OCI-LY7 (cell line): ENCODE data around the gene LDLRAD4. TPM values are rescaled to one million over a fixed set of nuclear protein-coding genes. Genes with fewer than 3 reads are reported as not detected.

Source experiments
- BruUV-seq: library from RNA; stranded (reverse); fragments of 400-500 nt; replicated peaks from 2 replicates; lab custom pipeline; 2021; lab: Mats Ljungman, UMichigan
- CTCF ChIA-PET: fragments of 300-600 bp; sonication (Branson Sonifier 250); formaldehyde crosslinking; loops from one replicate; lab custom pipeline; 2022; ENCODE audit warnings: antibody characterized with exemption; ENCODE audit not compliant: unreplicated experiment; lab: Charles Lee
- POLR2A ChIA-PET: fragments of 300-600 bp; sonication (Branson Sonifier 250); formaldehyde crosslinking; loops from one replicate; lab custom pipeline; 2022; ENCODE audit warnings: antibody characterized with exemption; lab: Charles Lee
- DNase-seq: peaks from one replicate; pipeline ENCODE4 v3.0.0-alpha.2; 2015; ENCODE audit warnings: low spot score
- H2AFZ ChIP-seq: fragments of 200-600 bp; sonication (generic), shearing (Covaris generic); 2 replicates; pipeline ENCODE4 v1.6.1; 2014; ENCODE audit warnings: mild to moderate bottlenecking, antibody characterized with exemption, low read length, moderate library complexity
- H3K27ac ChIP-seq: fragments of 200-600 bp; sonication (generic); 2 replicates; pipeline ENCODE4 v1.5.1; 2014; ENCODE audit warnings: mixed run types, low read depth, mild to moderate bottlenecking, moderate library complexity, low read length, inconsistent platforms; ENCODE audit not compliant: poor library complexity, severe bottlenecking
- H3K36me3 ChIP-seq: fragments of 200-600 bp; sonication (generic); 2 replicates; pipeline ENCODE4 v1.6.1; 2014; ENCODE audit warnings: mild to moderate bottlenecking, antibody characterized with exemption, low read length, moderate library complexity, mixed read lengths; ENCODE audit not compliant: insufficient read depth
- H3K4me1 ChIP-seq: fragments of 200-600 bp; sonication (generic); 2 replicates; pipeline ENCODE4 v1.5.1; 2014; ENCODE audit warnings: mild to moderate bottlenecking, low read length; ENCODE audit not compliant: insufficient read depth, poor library complexity, severe bottlenecking
- H3K4me2 ChIP-seq: fragments of 200-600 bp; sonication (generic); 2 replicates; pipeline ENCODE4 v1.6.1; 2014; ENCODE audit warnings: mild to moderate bottlenecking, low read length
- H3K4me3 ChIP-seq: fragments of 200-600 bp; sonication (generic); 2 replicates; pipeline ENCODE4 v1.5.1; 2014; ENCODE audit warnings: mild to moderate bottlenecking, low read depth, low read length; ENCODE audit not compliant: poor library complexity, severe bottlenecking
- H3K79me2 ChIP-seq: fragments of 200-600 bp; sonication (generic); 2 replicates; pipeline ENCODE4 v1.6.1; 2016; ENCODE audit warnings: low read depth, mild to moderate bottlenecking, low read length, moderate library complexity, mixed read lengths; ENCODE audit not compliant: insufficient read depth
- H3K9me2 ChIP-seq: fragments of 200-600 bp; sonication (generic); 2 replicates; pipeline ENCODE4 v1.6.1; 2016; ENCODE audit warnings: mild to moderate bottlenecking, low read length, mixed read lengths; ENCODE audit not compliant: insufficient read depth
- H3K9me3 ChIP-seq: fragments of 200-600 bp; sonication (generic); 2 replicates; pipeline ENCODE4 v1.6.1; 2014; ENCODE audit warnings: mild to moderate bottlenecking, mixed run types, low read length, mixed read lengths
- H4K20me1 ChIP-seq: fragments of 200-600 bp; sonication (generic); 2 replicates; pipeline ENCODE4 v1.6.1; 2014; ENCODE audit warnings: mild to moderate bottlenecking, antibody characterized with exemption, low read length, moderate library complexity, mixed read lengths; ENCODE audit not compliant: insufficient read depth
- EZH2phosphoT487 ChIP-seq: fragments of 200-600 bp; sonication (generic); IDR thresholded peaks from 2 replicates; pipeline ENCODE4 v1.6.1; 2018; ENCODE audit warnings: low read depth, borderline replicate concordance, mild to moderate bottlenecking, mixed run types, antibody characterized with exemption, low read length, moderate library complexity, mixed read lengths
- intact Hi-C: fragments of 100-400 bp; cut with micrococcal nuclease; formaldehyde crosslinking; loops from one replicate; pipeline ENCODE4 v1.10.0; 2022; ENCODE audit not compliant: unreplicated experiment
- total RNA-seq, 2 experiments: library from RNA; depleted of rRNA in 1 of 2; stranded (reverse); fragments of >200 nt in 1 of 2; shearing (Covaris generic) in 1 of 2; gene quantifications; 2 replicates each; pipeline ENCODE4 v1.2.3, GENCODE V29; 2014 to 2022
- TF ChIP-seq, protein P1 (sequence below): fragments of 200-600 bp; sonication (generic); conservative IDR thresholded peaks from 2 replicates; pipeline ENCODE4 v1.5.1; 2014; ENCODE audit warnings: mild to moderate bottlenecking, antibody characterized with exemption, low read length, moderate library complexity, mixed read lengths

The LDLRAD4 gene
- total RNA-seq, 2 experiments from 2014 or later: 26.2 to 43.8 TPM

DNA sequence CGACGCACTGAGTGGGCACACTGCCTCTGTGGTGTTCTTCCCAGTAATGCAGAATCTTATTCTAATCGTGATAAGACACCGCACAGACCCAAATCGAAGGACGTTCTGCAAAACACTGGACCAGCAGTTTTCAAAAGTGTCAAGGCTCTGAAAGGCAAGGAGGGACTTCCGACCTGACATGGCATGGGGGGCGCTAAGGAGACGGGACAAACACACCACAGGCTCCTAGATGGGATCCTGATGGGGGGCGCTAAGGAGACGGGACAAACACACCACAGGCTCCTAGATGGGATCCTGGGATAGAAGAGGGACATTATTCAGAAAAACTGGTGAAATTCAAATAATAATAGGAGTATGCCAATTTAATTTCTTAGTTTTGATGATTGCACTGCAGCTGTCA lies 191.4 kb downstream of the LDLRAD4 start:
- no peak for TF ChIP-seq EZH2phosphoT487
- TF ChIP-seq, protein P1, sequence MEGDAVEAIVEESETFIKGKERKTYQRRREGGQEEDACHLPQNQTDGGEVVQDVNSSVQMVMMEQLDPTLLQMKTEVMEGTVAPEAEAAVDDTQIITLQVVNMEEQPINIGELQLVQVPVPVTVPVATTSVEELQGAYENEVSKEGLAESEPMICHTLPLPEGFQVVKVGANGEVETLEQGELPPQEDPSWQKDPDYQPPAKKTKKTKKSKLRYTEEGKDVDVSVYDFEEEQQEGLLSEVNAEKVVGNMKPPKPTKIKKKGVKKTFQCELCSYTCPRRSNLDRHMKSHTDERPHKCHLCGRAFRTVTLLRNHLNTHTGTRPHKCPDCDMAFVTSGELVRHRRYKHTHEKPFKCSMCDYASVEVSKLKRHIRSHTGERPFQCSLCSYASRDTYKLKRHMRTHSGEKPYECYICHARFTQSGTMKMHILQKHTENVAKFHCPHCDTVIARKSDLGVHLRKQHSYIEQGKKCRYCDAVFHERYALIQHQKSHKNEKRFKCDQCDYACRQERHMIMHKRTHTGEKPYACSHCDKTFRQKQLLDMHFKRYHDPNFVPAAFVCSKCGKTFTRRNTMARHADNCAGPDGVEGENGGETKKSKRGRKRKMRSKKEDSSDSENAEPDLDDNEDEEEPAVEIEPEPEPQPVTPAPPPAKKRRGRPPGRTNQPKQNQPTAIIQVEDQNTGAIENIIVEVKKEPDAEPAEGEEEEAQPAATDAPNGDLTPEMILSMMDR: peak; percentile 36
- CTCF ChIA-PET: no interaction called here
- Histone ChIP-seq H3K27ac (no peak overlapping the region), H3K4me3 (no peak overlapping the region), H3K36me3 (no peaks in the 10 kb centered on the region), H3K9me3 (no peaks in the 10 kb centered on the region), H3K4me2 (no peak overlapping the region), H4K20me1 (no peaks in the 10 kb centered on the region), H2AFZ (no peak overlapping the region), H3K4me1 (no peaks in the 10 kb centered on the region), H3K9me2 (no peaks in the 10 kb centered on the region), H3K79me2 (no peaks in the 10 kb centered on the region)
- POLR2A ChIA-PET: no interaction called here
- no peak for DNase-seq
- no TSS peak for BruUV-seq
- intact Hi-C loops: loop anchor here (10.0 kb wide), 3 partner anchors 55 to 125 kb away; no protein-coding TSS in a partner anchor

DNA sequence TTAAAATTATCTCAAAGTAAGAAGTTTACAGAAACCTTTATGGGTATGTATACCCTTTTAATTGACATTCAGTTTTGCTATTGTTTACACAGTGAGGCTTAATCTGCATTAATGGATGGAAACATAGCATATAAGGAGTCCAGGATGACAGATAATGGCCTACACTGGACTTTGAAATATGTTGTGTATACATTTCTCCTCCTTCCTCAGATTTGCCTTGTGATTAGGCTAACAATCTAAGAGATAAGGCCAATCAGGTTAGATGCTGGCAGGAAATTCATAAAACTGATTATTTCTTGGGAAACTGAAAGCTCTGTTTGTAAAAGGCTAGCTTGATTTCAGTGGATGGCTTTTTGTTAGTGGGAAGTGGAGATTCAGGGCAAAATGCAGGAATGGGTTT lies 191.9 kb downstream of the LDLRAD4 start:
- Histone ChIP-seq H3K9me2 (no peaks in the 10 kb centered on the region), H3K79me2 (no peaks in the 10 kb centered on the region), H3K36me3 (no peaks in the 10 kb centered on the region), H3K4me3 (no peak overlapping the region), H4K20me1 (no peaks in the 10 kb centered on the region), H3K4me1 (no peaks in the 10 kb centered on the region), H3K9me3 (no peaks in the 10 kb centered on the region), H3K27ac (no peak overlapping the region), H3K4me2 (no peak overlapping the region), H2AFZ (no peak overlapping the region)
- BruUV-seq: no TSS peak
- CTCF ChIA-PET: no interaction called here
- intact Hi-C loops: loop anchor here (10.0 kb wide), 3 partner anchors 56 to 124 kb away; no protein-coding TSS in a partner anchor
- POLR2A ChIA-PET: no interaction called here
- DNase-seq: no peak
- TF ChIP-seq, protein P1: no peak
- TF ChIP-seq EZH2phosphoT487: no peak

DNA sequence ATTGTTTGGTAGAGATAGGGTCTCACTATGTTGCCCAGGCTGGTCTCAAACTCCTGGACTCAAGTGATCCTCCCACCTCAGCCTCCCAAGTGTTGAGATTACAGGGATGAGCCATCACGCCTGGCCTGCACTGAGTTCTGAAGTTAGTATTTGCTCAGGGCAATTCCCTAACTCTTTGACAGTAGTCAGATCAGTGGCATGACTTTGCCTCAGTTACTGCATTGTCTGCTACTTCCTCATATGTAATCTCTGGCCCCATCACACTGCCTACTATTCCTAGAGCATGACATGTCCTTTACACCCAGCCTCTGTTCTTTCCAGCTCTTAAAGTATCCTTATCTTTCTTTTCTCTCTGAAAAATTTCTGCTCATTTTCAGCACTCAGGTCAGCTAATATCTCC lies 193.5 kb downstream of the LDLRAD4 start:
- no peaks in the 10 kb centered on the region for H4K20me1 ChIP-seq
- no peak for DNase-seq
- H3K4me1 ChIP-seq: no peaks in the 10 kb centered on the region
- no peaks in the 10 kb centered on the region for H3K9me3 ChIP-seq
- ChIA-PET POLR2A (no interaction called here), CTCF (no interaction called here)
- H2AFZ ChIP-seq: no peak overlapping the region
- H3K27ac ChIP-seq: no peak overlapping the region
- H3K4me2 ChIP-seq: no peak overlapping the region
- no peaks in the 10 kb centered on the region for H3K9me2 ChIP-seq
- H3K4me3 ChIP-seq: no peak overlapping the region
- no TSS peak for BruUV-seq
- intact Hi-C loops: loop anchor here (10.0 kb wide), 3 partner anchors 57 to 123 kb away; no protein-coding TSS in a partner anchor
- H3K36me3 ChIP-seq: no peaks in the 10 kb centered on the region
- no peak for TF ChIP-seq EZH2phosphoT487
- TF ChIP-seq, protein P1: no peak
- H3K79me2 ChIP-seq: no peaks in the 10 kb centered on the region
